ENCODE measurements around the gene HOXC10.

Gene HOXC10

GRCh38 chr12:54016478-54016964, 31.6 kb downstream of the HOXC10 start:
- TF ChIP-seq, protein P1, sequence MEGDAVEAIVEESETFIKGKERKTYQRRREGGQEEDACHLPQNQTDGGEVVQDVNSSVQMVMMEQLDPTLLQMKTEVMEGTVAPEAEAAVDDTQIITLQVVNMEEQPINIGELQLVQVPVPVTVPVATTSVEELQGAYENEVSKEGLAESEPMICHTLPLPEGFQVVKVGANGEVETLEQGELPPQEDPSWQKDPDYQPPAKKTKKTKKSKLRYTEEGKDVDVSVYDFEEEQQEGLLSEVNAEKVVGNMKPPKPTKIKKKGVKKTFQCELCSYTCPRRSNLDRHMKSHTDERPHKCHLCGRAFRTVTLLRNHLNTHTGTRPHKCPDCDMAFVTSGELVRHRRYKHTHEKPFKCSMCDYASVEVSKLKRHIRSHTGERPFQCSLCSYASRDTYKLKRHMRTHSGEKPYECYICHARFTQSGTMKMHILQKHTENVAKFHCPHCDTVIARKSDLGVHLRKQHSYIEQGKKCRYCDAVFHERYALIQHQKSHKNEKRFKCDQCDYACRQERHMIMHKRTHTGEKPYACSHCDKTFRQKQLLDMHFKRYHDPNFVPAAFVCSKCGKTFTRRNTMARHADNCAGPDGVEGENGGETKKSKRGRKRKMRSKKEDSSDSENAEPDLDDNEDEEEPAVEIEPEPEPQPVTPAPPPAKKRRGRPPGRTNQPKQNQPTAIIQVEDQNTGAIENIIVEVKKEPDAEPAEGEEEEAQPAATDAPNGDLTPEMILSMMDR (conservative IDR thresholded peaks at IDR 0.05), result no peak
- peak overlapping the region; percentile 97 for H3K27ac ChIP-seq

DNA sequence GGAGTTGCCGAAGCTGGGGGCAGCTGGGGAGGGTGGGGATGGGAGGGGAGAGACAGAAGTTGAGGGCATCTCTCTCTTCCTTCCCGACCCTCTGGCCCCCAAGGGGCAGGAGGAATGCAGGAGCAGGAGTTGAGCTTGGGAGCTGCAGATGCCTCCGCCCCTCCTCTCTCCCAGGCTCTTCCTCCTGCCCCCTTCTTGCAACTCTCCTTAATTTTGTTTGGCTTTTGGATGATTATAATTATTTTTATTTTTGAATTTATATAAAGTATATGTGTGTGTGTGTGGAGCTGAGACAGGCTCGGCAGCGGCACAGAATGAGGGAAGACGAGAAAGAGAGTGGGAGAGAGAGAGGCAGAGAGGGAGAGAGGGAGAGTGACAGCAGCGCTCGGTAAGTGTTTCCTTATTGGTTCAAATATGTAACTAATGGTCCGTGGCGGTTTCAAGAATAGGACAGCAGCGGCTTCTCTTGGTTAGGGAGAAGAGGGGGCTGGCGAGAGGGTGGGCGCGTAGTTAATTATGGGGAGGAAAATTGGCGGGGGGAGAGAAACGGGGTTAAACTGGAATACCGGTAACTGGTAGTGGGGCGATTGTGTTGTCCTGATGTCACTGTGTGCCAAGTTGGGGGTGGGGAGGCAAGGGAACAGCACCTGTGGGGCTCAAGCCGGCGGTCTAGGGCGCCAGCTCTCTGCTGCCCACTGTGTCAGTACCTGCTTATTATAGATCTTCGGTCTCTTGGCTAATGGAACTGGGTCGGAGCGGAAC, 32.3 kb downstream of the HOXC10 start:
- TF ChIP-seq, protein P1 (conservative IDR thresholded peaks at IDR 0.05), result 0 out of 2 replicates have a peak, but pooled peaks have one; percentile 20
- H3K27ac ChIP-seq, result peak overlapping the region; percentile 97

DNA sequence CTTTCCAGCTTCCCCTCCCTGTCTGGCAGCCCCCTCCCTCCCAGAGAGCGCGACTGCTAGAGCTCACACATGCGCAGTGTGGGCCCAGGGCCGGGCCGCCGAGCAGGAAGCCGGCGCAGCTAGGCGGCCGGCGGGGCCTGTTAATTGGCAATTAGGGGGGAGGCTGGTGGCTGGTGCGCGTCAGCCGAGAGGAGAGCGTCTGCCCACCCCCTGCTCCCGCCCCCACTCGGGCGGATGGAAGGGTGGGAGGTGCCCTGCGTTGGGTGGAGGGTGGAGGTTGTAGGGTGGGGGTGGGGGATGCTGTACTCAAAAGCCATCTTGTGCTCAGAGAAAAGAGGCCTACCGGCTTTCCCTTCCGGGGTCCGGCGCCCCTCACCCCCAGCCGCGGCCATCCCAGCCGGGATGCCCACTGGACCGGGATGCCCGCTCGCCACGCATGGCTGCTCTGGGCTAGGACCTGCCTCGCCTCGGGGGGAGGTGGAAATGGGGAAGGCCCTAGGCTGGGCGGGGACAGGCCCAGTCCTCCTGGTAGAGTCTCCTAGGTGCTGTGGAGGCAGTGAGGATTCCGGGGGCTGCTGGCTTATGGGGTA, 33.0 kb downstream of the HOXC10 start:
- H3K27ac ChIP-seq, result peak overlapping the region; percentile 97
- TF ChIP-seq, protein P1 (conservative IDR thresholded peaks at IDR 0.05), result 0 out of 2 replicates have a peak, but pooled peaks have one; percentile 2

DNA sequence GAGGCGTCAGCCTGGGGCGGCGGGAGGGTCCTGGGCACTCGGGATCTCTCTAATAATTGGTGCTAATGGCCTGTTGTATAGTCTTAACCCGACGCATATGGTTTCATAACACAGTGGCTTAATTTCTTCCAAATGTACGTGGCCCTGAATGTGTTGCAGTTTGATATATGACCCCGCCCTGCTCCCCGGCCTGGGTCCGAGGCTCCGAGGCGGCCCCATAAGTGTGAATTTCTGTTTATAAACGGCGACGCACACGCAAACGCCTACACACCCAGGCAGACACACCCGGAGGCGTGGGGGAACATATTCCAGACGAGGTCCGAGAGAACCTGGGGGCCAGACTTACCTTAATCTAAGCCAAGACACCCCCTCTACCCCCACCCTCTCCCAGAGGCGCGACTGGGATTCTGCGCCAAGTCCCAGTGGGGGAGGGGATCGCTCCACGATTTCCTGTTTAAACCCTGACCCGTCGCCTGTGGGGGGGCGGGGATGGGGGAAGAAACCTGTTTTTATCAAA, 33.6 kb downstream of the HOXC10 start:
- H3K27ac ChIP-seq, result peak overlapping the region; percentile 97
- TF ChIP-seq, protein P1 (conservative IDR thresholded peaks at IDR 0.05), result no peak

- TF ChIP-seq, protein P1 (conservative IDR thresholded peaks at IDR 0.05), result no peak
- peak overlapping the region; percentile 97 for H3K27ac ChIP-seq
Measured at GRCh38 chr12:54019091-54019811, 34.3 kb downstream of the HOXC10 start.

DNA sequence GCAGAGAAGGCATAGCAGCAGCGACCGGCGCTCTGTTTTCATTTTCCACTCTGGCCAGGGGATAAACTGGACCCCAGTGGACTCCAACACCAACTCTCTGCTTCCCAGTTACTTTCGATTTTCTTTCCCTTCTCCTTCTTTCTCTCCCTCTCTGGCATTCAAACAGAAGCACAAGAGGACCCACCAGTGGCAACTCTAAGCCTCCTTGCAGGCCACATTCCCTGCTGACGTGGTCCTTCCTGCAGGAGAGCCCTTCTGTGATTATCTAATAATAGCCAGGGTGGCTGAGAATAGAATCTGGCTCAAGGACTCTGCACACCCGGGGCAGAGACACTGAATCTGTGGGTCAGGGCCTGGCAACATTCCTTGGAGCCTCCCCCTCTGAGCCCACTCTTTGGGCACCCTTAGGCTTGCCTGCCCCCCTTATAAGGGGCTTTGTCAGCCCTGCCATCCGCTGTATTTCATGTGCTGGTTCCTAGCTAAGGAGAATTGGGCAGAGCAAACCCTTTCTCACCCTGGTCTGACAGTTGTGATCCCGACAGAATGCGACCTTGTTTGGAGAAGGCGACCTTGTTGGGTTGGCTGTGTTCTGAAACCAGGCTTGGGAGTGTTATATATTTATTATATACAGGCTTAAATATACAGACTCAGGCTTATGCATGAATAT, 35.1 kb downstream of the HOXC10 start:
- H3K27ac ChIP-seq, result peak overlapping the region; percentile 54
- TF ChIP-seq, protein P1 (conservative IDR thresholded peaks at IDR 0.05), result no peak
